Calu3 (cell line): ENCODE data around the gene CTNNA2. TPM values are rescaled to one million over a fixed set of nuclear protein-coding genes. Genes with fewer than 3 reads are reported as not detected.
"Not testable (repeated sequence)": the region's sequence is repeated elsewhere in the genome, so short reads cannot be mapped to it uniquely, and the experiment has no call there.

Source experiments
- BruUV-seq: library from RNA; stranded (reverse); fragments of 400-500 nt; replicated peaks from 2 replicates; lab custom pipeline; 2021; lab: Mats Ljungman, UMichigan
- CTCF ChIA-PET: fragments of 300-600 bp; sonication (Branson Sonifier 250); formaldehyde crosslinking; loops from one replicate; lab custom pipeline; 2022; ENCODE audit warnings: antibody characterized with exemption; lab: Charles Lee
- DNase-seq: peaks from one replicate; pipeline ENCODE4 v3.0.0; 2022
- H3K27ac Mint-ChIP-seq: one replicate; pipeline ENCODE4 v1.8.0; 2022; ENCODE audit warnings: mixed read lengths; ENCODE audit not compliant: unreplicated experiment
- H3K27me3 Mint-ChIP-seq: one replicate; pipeline ENCODE4 v1.8.0; 2022; ENCODE audit warnings: mixed read lengths; ENCODE audit not compliant: unreplicated experiment
- H3K36me3 Mint-ChIP-seq: one replicate; pipeline ENCODE4 v1.8.0; 2022; ENCODE audit warnings: mild to moderate bottlenecking, moderate library complexity, mixed read lengths; ENCODE audit not compliant: insufficient read depth, unreplicated experiment
- H3K4me1 Mint-ChIP-seq: one replicate; pipeline ENCODE4 v1.8.0; 2022; ENCODE audit warnings: mild to moderate bottlenecking, low read depth, mixed read lengths; ENCODE audit not compliant: unreplicated experiment
- H3K4me3 Mint-ChIP-seq: one replicate; pipeline ENCODE4 v1.8.0; 2022; ENCODE audit warnings: mild to moderate bottlenecking, low read depth, moderate library complexity, mixed read lengths; ENCODE audit not compliant: unreplicated experiment
- H3K9me3 Mint-ChIP-seq: one replicate; pipeline ENCODE4 v1.8.0; 2022; ENCODE audit warnings: low read depth, mixed read lengths; ENCODE audit not compliant: unreplicated experiment
- CTCF ChIP-seq: fragments of 200-600 bp; IDR thresholded peaks from one replicate; pipeline ENCODE4 v1.8.0; 2022; ENCODE audit warnings: antibody characterized with exemption; ENCODE audit not compliant: unreplicated experiment
- intact Hi-C: fragments of 100-400 bp; cut with micrococcal nuclease; formaldehyde crosslinking; loops from one replicate; pipeline ENCODE4 v1.10.0; 2022; ENCODE audit not compliant: unreplicated experiment
- total RNA-seq: library from RNA; stranded (reverse); gene quantifications from 2 replicates; pipeline ENCODE4 v1.2.3, GENCODE V29; 2022

The CTNNA2 gene
- total RNA-seq, 1 experiment from 2014 or later = not detected

- CTCF ChIA-PET = no interaction called here
- intact Hi-C loops = no loop called here
- no peaks in the 10 kb centered on the region for H3K36me3 Mint-ChIP-seq
- no peaks in the 10 kb centered on the region for H3K27me3 Mint-ChIP-seq
- DNase-seq = no peak
- no peaks in the 10 kb centered on the region for H3K4me1 Mint-ChIP-seq
- H3K9me3 Mint-ChIP-seq = peaks cover 14% of the 10 kb centered on the region
- BruUV-seq = no TSS peak
- no peak for TF ChIP-seq CTCF
- no peak overlapping the region for H3K4me3 Mint-ChIP-seq
- H3K27ac Mint-ChIP-seq = no peak overlapping the region
Observed at GRCh38 chr2:80199504-80199903, 686.7 kb downstream of the CTNNA2 start.

DNA sequence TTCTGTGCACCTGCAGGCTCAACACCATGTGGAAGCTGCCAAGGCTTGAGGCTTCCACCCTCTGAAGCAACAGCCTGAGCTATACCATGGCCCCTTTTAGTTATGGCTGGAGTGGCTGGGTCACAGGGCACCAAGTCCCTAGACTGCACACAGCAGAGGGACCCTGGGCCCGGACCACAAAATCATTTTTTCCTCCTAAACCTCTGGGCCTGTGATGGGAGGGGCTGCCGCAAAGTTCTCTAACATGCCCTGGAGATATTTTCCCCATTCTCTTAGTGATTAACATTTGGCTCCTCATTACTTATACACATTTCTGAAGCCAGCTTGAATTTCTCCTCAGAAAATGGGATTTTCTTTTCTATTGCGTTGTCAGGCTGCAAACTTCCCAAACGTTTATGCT is 691.1 kb downstream of the CTNNA2 start:
- DNase-seq, H3K4me1 Mint-ChIP-seq, H3K4me3 Mint-ChIP-seq, intact Hi-C loops, BruUV-seq, H3K27me3 Mint-ChIP-seq, H3K36me3 Mint-ChIP-seq, CTCF ChIA-PET, H3K27ac Mint-ChIP-seq: not testable (repeated sequence)
- peaks cover 23% of the 10 kb centered on the region for H3K9me3 Mint-ChIP-seq

DNA sequence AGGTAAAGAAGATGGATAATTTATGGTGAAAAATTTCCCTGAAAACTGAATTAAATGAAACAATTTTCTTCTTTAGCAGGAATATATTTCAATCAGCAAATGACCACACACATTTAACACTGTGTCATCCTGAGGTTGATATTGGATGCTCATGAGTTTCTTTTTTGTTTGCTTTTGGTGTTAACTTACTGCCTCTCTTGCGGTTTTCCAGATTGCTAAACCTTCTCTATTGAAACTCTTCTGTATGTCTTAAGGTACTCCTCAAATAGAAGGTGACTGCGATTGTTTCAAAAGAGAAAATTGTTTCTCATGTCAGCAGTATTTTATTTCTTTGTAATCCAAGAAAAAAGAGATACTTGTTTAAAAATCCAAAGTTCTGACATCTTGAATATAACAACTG is 692.6 kb downstream of the CTNNA2 start:
- TF ChIP-seq CTCF = no peak
- no peak overlapping the region for H3K4me3 Mint-ChIP-seq
- no peaks in the 10 kb centered on the region for H3K36me3 Mint-ChIP-seq
- BruUV-seq = no TSS peak
- H3K27me3 Mint-ChIP-seq = no peaks in the 10 kb centered on the region
- H3K4me1 Mint-ChIP-seq = no peaks in the 10 kb centered on the region
- H3K9me3 Mint-ChIP-seq = peaks cover 22% of the 10 kb centered on the region
- H3K27ac Mint-ChIP-seq = no peak overlapping the region
- DNase-seq = no peak
- CTCF ChIA-PET = no interaction called here
- intact Hi-C loops = no loop called here

DNA sequence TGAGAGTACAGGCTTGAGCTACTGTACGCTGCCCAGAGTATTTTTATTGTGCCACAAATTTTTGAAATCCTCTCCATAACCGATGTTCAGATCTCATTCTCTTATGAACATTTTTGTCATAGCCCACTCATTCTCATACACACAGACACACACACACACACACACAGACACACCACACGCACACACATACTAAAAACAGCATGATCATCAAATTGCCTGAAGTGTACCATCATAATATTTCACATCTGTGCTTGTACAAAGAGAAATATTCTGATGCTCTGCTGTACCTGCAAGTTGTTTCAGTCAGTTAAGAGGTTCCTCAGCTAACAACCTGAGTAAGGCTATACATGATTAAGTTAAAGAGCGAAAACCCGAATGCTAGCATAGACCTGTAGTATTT is 696.6 kb downstream of the CTNNA2 start:
- no peak for DNase-seq
- CTCF ChIA-PET = no interaction called here
- no peak for TF ChIP-seq CTCF

DNA sequence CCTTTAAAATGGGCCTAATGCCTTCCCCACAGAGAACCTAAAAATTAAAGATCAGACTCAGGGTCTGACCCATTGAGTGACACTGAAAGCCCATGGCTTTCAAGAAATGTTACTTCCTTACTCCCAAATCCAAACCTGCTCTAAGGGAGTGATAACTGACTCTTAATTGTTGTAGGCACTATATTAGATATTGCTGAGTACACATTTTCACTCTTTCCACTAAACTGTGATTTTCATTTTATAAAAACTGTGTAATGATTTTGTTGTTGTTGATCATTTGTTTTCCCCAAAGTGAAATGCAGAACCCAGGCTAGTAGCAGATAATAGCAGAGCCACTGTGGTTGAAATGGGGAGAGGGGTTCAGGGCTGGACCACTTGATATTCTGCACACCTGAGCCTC is 704.6 kb downstream of the CTNNA2 start:
- BruUV-seq = no TSS peak
- CTCF ChIA-PET = interaction anchor here (0.7 kb wide), 1 partner anchor 736 kb away, joined by 5 read pairs; no protein-coding TSS in a partner anchor
- Mint-ChIP-seq H3K9me3 (peaks cover 14% of the 10 kb centered on the region), H3K27me3 (no peaks in the 10 kb centered on the region), H3K4me3 (no peak overlapping the region), H3K27ac (no peak overlapping the region), H3K36me3 (no peaks in the 10 kb centered on the region), H3K4me1 (no peaks in the 10 kb centered on the region)
- no peak for DNase-seq
- intact Hi-C loops = no loop called here
- TF ChIP-seq CTCF = no peak

More for the DNA sequence above, 696.6 kb downstream of the CTNNA2 start:
- H3K27me3 Mint-ChIP-seq = no peaks in the 10 kb centered on the region
- H3K27ac Mint-ChIP-seq = no peak overlapping the region
- no TSS peak for BruUV-seq
- H3K4me1 Mint-ChIP-seq = no peaks in the 10 kb centered on the region
- H3K4me3 Mint-ChIP-seq = no peak overlapping the region
- no peaks in the 10 kb centered on the region for H3K36me3 Mint-ChIP-seq
- intact Hi-C loops = no loop called here
- H3K9me3 Mint-ChIP-seq = peaks cover 20% of the 10 kb centered on the region
